GM19463 (cell line): ENCODE results near the gene C3orf20.
"Not testable (repeated sequence)": the region's sequence is repeated elsewhere in the genome, so short reads cannot be mapped to it uniquely, and the experiment has no call there.

Experiments
- ATAC-seq: cut with Tn5 transposase; IDR thresholded peaks from one replicate; pipeline ENCODE4 v1.9.1; 2021; ENCODE audit warnings: mild to moderate bottlenecking, moderate library complexity; ENCODE audit not compliant: unreplicated experiment

Gene C3orf20

DNA sequence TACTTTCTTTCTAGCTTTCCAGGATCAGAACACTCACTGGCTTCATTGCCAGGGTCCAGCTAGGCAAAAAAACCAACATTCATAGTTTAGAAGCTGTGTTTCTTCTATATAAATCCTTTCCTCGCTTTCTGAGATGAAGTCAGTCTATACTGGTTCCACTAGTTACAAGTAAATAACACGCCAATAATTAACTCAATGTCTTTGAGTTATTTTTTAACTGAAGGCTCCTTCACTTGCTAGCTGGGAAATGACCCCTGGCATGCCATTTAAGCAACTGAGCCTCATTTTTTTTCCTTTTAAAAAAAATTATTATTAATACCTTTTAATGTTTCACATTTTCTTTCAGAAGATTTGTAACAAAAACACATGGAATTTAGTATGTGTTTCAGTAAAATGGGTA is 25.5 kb upstream of the C3orf20 start:
- no peak for ATAC-seq

- ATAC-seq, result no peak
Measured at GRCh38 chr3:14650193-14650592, 24.7 kb upstream of the C3orf20 start.

GRCh38 chr3:14651440-14652251 is 23.3 kb upstream of the C3orf20 start, which contains the start of gene CCDC174:
Gene CCDC174, plus strand, starts transcription at chr3:14651762. Its CDS starts 75 bp downstream, at chr3:14651837.
- ATAC-seq, result peak; percentile 96

DNA sequence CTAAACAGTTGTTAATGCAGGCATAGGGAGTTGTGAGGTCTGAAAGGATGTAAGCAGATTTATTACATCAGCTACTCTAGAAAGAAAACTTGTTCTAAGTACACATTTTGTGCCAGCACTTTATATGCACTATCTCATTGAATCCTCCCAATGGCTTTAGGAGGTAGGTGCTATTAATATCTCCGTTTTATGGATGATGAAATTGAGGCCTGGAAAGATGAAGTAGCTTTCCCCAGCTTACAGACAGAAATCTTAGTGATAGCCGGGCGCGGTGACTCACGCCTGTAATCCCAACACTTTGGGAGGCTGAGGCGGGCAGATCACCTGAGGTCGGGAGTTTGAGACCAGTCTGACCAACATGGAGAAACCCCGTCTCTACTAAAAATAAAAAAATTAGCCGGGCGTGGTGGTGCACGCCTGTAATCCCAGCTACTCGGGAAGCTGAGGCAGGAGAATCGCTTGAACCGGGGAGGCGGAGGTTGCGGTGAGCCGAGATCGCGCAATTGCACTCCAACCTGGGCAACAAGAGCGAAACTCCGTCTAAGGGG is 22.5 kb upstream of the C3orf20 start:
- ATAC-seq, result not testable (repeated sequence)

- ATAC-seq, result no peak
Measured at GRCh38 chr3:14657579-14657978, 17.4 kb upstream of the C3orf20 start.

DNA sequence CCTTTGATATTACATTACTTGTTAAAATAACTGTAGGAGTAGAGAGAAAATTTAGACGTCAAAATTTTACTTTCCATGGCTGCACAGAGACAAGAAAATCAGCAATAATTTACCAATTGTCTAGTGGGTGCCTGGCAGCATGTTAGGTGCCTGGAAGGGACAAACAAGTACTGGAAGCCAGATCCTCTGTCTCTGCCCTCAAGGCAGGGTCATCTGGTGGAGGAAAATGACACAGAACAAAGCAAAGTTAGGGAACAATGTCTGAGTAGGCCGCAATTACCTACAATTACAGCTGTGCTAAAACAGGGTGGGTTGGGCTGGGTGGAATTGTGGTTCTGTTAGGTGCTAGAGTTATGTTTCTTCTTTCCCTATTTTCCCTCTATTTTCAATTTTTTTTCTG is 16.0 kb upstream of the C3orf20 start:
- no peak for ATAC-seq

DNA sequence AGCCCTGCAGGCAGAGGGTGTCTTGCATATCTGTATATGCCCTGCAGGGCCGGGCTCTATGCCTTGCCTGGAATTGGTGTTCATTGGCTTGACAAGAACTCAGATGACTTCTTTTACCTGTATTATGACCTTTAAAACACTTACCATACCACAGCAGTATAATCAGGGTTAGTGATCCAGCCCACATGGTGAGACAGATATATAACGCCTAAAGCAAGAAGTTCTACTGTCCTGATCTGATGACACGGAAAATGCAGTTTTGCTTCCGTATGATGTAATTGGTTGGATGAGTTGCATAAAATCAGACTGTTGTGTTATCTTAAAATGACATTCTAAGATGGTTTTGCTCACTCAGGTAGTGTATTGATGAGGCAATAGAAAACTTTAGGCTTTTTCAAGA is 14.0 kb upstream of the C3orf20 start:
- no peak for ATAC-seq

GRCh38 chr3:14663396-14664135 is 11.4 kb upstream of the C3orf20 start:
- no peak for ATAC-seq

DNA sequence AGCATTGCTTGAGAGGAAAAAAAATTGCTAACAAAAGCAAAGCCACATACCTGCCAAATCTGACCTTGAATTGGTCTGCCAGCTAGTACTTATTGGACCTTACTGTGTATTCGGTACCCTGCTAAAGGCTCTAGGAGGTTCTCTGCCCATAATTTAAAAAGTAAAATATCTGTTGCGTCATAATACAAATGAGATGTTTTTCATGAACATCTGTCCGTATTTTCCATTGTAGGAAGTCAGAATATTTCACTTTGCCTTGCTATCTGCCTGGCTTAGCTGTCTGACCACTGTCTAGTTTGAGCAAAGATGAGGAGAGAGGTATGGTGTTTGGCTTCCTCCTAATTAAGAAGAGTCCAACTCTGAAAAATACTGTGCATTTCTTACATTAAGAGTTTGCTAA is 10.8 kb upstream of the C3orf20 start:
- ATAC-seq, result no peak

DNA sequence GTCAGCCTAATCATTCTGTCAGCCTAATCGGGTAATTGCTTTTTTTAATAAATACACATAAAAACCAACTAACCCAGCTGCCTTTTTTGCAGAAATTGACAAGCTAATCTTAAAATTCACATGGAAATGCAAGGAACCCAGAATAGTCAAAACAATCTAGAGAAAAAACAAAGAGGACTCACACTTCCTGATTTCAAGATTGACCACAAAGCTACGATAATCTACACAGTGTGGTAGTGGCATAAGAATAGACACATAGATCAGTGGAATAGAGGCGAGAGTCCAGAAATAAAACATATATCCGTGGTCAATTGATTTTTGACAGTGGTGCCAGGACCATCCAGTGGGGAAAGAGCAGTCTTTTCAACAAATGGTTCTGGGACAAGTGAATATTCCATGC is 2.4 kb upstream of the C3orf20 start:
- ATAC-seq, result no peak

- ATAC-seq, result no peak
Measured at GRCh38 chr3:14676881-14677280, 1.9 kb downstream of the C3orf20 start.

DNA sequence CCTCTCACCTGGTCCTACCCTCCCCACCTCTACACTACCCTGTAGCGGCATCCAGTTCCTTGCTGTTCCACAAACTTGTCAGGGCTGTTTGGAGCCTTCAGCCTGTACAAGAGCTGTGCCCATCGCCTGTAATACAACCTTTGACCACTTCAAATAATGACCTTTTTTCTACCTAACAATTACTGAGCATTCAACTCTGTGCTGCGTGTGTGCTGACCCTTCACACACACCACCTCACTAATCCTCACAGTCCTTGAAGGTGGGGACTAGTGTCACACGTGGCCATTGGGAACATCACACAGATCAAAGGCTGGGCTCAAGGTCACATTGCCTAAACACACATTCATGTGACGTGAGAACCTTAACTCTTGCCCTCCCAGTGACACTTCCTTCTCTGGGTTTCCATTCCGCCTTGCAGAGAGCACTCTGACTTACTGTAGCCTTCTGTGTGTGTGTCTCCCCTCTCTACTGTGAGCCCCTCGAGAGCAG is 3.1 kb downstream of the C3orf20 start:
- no peak for ATAC-seq

- no peak for ATAC-seq
Measured at GRCh38 chr3:14680115-14680514, 5.2 kb downstream of the C3orf20 start.

DNA sequence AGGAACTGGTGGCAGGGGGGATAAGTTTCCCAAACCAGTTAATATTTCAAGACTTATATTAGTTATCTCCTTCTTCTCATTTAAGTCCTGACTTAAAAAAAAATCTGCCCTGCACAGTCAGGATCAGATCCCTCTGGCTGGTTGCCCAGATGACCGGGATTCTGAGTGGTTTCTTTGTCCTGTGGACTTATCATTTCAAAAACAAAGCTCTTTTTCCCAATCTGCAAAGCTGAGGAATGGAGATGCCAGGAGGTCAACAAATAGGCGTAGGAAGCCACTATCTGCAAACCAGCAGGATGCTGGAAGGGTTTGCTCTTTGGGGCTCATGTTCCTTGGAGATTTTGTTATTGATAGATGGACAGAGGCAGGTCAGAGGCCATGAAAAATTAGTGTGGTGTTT is 5.8 kb downstream of the C3orf20 start:
- ATAC-seq, result no peak

GRCh38 chr3:14684447-14684846 is 9.5 kb downstream of the C3orf20 start:
- ATAC-seq, result no peak

- no peak for ATAC-seq
Measured at GRCh38 chr3:14685179-14685578, 10.2 kb downstream of the C3orf20 start.

DNA sequence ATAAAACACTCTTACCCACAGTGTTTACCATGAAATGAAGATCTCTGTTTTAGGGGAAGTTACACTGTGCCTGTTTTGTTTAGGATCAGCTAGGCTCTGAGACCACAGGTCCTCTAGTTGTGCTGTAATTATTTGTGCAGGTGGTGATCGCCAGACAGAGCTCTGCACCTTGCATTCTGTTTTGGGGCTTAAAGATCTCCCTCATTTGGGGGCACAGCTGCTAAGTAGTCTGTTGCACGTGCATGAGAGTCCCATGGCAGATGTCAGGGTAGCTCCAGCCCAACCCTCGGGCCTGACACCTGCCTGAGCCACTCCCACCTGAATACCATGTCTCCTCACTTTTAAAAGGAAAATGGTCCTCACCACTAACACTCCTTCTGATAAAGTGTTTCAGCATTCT is 12.4 kb downstream of the C3orf20 start:
- no peak for ATAC-seq

DNA sequence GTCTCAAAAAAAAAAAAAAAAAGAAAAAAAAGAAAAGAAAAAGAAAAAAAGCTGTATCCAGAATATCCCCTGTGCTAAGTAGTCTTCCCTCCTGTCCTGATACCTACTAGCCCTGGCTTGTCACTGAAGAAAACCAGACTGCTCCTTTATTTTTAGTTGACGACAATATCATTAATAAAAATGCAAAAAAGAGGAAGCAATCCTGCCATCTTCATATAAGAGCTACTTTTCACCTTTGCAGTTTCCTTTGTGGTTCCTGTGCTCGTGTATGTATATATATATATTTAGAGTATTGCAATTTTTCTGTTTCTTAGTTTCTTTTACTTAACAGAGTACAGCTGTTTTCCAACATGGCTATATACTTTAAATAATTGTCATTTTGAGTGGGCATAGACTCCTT is 13.6 kb downstream of the C3orf20 start:
- ATAC-seq, result no peak

DNA sequence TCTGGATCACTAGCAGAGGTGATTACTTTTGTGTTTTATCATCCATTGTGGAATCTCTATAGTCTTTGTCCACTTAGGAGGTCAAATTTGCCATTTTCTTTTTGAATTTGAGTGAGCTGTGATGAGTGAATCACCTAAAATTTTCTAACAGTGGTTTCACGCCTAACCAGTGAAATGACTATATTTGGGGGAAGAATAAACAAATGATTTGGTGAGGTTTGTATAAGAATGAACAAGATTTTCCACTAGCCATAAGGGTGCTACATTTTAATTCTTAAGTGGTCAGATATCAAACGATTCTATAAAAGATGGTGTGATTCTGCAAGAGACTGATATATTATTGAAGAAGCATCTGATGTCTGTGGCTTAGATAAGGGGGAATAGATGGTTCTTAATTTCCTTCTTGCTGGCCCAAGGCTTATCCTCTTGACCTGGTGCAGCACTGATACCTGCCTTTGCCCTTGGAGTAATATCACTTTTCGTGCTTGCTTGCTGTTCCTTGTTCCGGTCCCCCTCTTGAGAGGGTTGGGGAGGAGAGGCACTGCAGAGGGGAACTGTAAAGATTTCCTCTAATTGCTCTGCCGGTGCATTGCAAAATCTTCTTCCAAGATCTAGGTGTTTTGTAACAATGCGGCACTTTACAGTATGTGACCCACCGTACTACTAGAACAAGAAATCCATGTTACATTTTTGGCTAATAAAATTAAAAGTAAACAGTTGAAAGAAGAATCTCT is 14.5 kb downstream of the C3orf20 start:
- ATAC-seq, result no peak

GRCh38 chr3:14691239-14691638 is 16.3 kb downstream of the C3orf20 start:
- peak; percentile 52 for ATAC-seq

DNA sequence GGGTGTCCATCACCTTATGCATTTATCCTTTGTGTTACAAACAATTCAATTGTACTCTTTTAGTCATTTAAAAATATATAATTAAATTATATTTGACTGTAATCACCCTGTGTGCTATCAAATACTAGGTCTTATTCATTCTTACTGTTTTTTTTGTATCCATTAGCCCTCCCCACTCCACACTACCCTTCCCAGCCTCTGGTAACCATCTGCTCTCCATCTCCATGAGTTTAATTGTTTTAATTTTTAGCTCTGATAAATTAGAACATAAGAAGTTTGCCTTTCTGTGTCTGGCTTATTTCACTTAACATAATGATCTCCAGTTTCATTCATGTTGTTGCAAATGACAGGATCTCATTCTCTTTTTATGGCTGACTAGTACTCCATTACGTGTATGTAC is 16.8 kb downstream of the C3orf20 start:
- no peak for ATAC-seq
